K562 (cell line): ENCODE results near the gene CFP. TPM values are rescaled to one million over a fixed set of nuclear protein-coding genes. Genes with fewer than 3 reads are reported as not detected.

Experiments
- FOXP1 ChIP-seq: sonication (generic); formaldehyde crosslinking; IDR thresholded peaks from 2 replicates; pipeline ENCODE4 v1.8.0; 2022; ENCODE audit warnings: mild to moderate bottlenecking, missing genetic modification reagents
- GTF2E2 ChIP-seq: fragments of 200-800 bp; sonication (Bioruptor generic); IDR thresholded peaks from 2 replicates; pipeline ENCODE4 v1.6.1; 2016; ENCODE audit warnings: missing genetic modification characterization, missing compliant biosample characterization
- HIVEP1 ChIP-seq: fragments of 250-450 bp; sonication (Bioruptor Pico); IDR thresholded peaks from 2 replicates; pipeline ENCODE4 v1.4.0; 2020; ENCODE audit warnings: mild to moderate bottlenecking
- MAX ChIP-seq: sonication (generic); formaldehyde crosslinking; IDR thresholded peaks from 2 replicates; pipeline ENCODE4 v1.9.0; 2022; ENCODE audit warnings: mild to moderate bottlenecking, missing genetic modification reagents
- NFE2 ChIP-seq: IDR thresholded peaks from 2 replicates; pipeline ENCODE4 v1.6.1; 2014; ENCODE audit warnings: antibody characterized with exemption, low read depth
- SP2 ChIP-seq: IDR thresholded peaks from 2 replicates; pipeline ENCODE4 v1.6.1; 2011; ENCODE audit warnings: mild to moderate bottlenecking, low read depth, low read length, moderate library complexity; ENCODE audit not compliant: poor library complexity, severe bottlenecking; ENCODE audit errors: extremely low read depth
- THAP7 ChIP-seq: fragments of 250-450 bp; sonication (Bioruptor Pico); IDR thresholded peaks from 2 replicates; pipeline ENCODE4 v1.5.0; 2021
- ZKSCAN3 ChIP-seq: fragments of 250-450 bp; sonication (Bioruptor Pico); IDR thresholded peaks from 2 replicates; pipeline ENCODE4 v1.4.0; 2020
- ZNF239 ChIP-seq: fragments of 250-450 bp; sonication (Bioruptor Pico); IDR thresholded peaks from 2 replicates; pipeline ENCODE4 v1.4.0; 2020; ENCODE audit warnings: mild to moderate bottlenecking
- polyA plus RNA-seq, 8 experiments: library from polyadenylated mRNA; depleted of rRNA in 4 of 8; stranded (reverse) in 5 of 8; unstranded in 3 of 8; fragments of >200 nt; fragmentation: Nextera tagmentation in 2 of 8; fragmentation: Illumina TruSeq in 1 of 8; extraction: Ambion mirVana in 2 of 8; extraction: Trizol in 1 of 8; gene quantifications; 2 replicates each; pipeline versions ENCODE4 v1.2.1 to v1.2.3, GENCODE V29; 2011 to 2014; ENCODE audit warnings: inconsistent platforms in 1 of 8, missing spikeins in 1 of 8
- total RNA-seq, 7 experiments: library from RNA; depleted of rRNA in 6 of 7; stranded (reverse); fragments of >200 nt in 6 of 7; fragmentation: Illumina TruSeq in 2 of 7; extraction: Trizol in 2 of 7; gene quantifications; 2 replicates each; pipeline versions ENCODE4 v1.2.1 to v1.2.3, GENCODE V29; 2011 to 2021; ENCODE audit warnings: low replicate concordance in 1 of 7
- TF ChIP-seq, protein P1 (sequence below): sonication (generic); formaldehyde crosslinking; IDR thresholded peaks from 2 replicates; pipeline ENCODE4 v1.8.1; 2023; ENCODE audit warnings: mild to moderate bottlenecking, missing genetic modification reagents

CFP gene
- total and polyA plus RNA-seq, 9 of the 15 experiments (the other 6 are each of a cell fraction or from before 2014, with no cell fraction given) = 0.18 to 2.0 (median 0.55) TPM

GRCh38 chrX:47584714-47585113 is 45.0 kb downstream of the CFP start (continued):
- TF ChIP-seq NFE2 (no peak), MAX (no peak), FOXP1 (no peak), SP2 (no peak), ZNF239 (no peak), GTF2E2 (tag) (no peak), THAP7 (CRISPR knock-in tag) (no peak), HIVEP1 (CRISPR knock-in tag) (no peak), ZKSCAN3 (CRISPR knock-in tag) (no peak)
- TF ChIP-seq, protein P1, sequence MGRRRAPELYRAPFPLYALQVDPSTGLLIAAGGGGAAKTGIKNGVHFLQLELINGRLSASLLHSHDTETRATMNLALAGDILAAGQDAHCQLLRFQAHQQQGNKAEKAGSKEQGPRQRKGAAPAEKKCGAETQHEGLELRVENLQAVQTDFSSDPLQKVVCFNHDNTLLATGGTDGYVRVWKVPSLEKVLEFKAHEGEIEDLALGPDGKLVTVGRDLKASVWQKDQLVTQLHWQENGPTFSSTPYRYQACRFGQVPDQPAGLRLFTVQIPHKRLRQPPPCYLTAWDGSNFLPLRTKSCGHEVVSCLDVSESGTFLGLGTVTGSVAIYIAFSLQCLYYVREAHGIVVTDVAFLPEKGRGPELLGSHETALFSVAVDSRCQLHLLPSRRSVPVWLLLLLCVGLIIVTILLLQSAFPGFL (CRISPR knock-in tag) = no peak
